Activated CD4-positive, alpha-beta T cell treated with anti-CD3 and anti-CD28 coated beads, Interleukin-2, amount 10 ng/mL, durations not matched to agents 24 days and 14 days (primary cell): ENCODE results near the gene VEGFC. TPM values are rescaled to one million over a fixed set of nuclear protein-coding genes. Genes with fewer than 3 reads are reported as not detected.

ENCODE experiments used
- DNase-seq: peaks from one replicate; pipeline ENCODE4 v3.0.0; 2022
- H3K27ac Mint-ChIP-seq: one replicate; pipeline ENCODE4 v1.8.0; 2022; ENCODE audit warnings: mild to moderate bottlenecking, mixed read lengths
- H3K27me3 Mint-ChIP-seq: one replicate; pipeline ENCODE4 v1.8.0; 2022; ENCODE audit warnings: mixed read lengths
- H3K36me3 Mint-ChIP-seq: one replicate; pipeline ENCODE4 v1.8.0; 2022; ENCODE audit warnings: low read depth, mild to moderate bottlenecking, mixed read lengths
- H3K4me1 Mint-ChIP-seq: one replicate; pipeline ENCODE4 v1.8.0; 2021; ENCODE audit warnings: mixed read lengths
- H3K4me3 Mint-ChIP-seq: one replicate; pipeline ENCODE4 v1.8.0; 2022; ENCODE audit warnings: mild to moderate bottlenecking, moderate library complexity, mixed read lengths
- H3K9me3 Mint-ChIP-seq: one replicate; pipeline ENCODE4 v1.8.0; 2021; ENCODE audit warnings: mixed read lengths
- intact Hi-C: fragments of 100-400 bp; cut with micrococcal nuclease; formaldehyde crosslinking; loops from one replicate; pipeline ENCODE4 v1.15.1; 2023
- total RNA-seq: library from RNA; stranded (reverse); gene quantifications from 2 replicates; pipeline ENCODE4 v1.2.3, GENCODE V29; 2022

The VEGFC gene
- total RNA-seq, 1 donor from 2014 or later: not detected

GRCh38 chr4:176664964-176665363, 127.8 kb downstream of the VEGFC start:
- intact Hi-C loops: no loop called here
- no peaks in the 10 kb centered on the region for H3K4me1 Mint-ChIP-seq
- H3K4me3 Mint-ChIP-seq: no peak overlapping the region
- H3K27me3 Mint-ChIP-seq: no peaks in the 10 kb centered on the region
- no peaks in the 10 kb centered on the region for H3K36me3 Mint-ChIP-seq
- no peak for DNase-seq
- H3K9me3 Mint-ChIP-seq: no peaks in the 10 kb centered on the region
- H3K27ac Mint-ChIP-seq: no peak overlapping the region

DNA sequence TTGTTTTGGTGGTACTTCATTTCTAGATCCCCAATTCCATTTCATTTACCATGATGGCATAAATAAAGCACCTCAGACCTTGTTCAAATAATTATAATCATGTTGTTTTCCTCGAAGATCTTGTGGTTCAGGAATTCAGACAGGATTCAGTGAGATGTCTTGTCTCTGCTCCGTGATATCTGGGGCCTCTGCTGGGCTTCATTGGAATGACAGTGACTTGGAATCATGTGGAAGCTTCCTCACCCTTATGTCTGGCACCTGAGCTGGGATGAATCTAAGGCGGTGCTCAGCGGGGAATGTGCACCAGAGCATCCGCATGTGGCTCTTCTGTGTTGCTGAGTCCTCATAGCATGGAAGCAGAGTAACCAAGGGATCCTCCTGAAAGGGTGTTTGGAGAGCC, 132.2 kb downstream of the VEGFC start:
- H3K36me3 Mint-ChIP-seq: no peaks in the 10 kb centered on the region
- H3K9me3 Mint-ChIP-seq: no peaks in the 10 kb centered on the region
- H3K4me1 Mint-ChIP-seq: no peaks in the 10 kb centered on the region
- H3K27me3 Mint-ChIP-seq: no peaks in the 10 kb centered on the region
- intact Hi-C loops: no loop called here
- H3K4me3 Mint-ChIP-seq: no peak overlapping the region
- DNase-seq: no peak
- H3K27ac Mint-ChIP-seq: no peak overlapping the region

- no peaks in the 10 kb centered on the region for H3K9me3 Mint-ChIP-seq
- H3K4me1 Mint-ChIP-seq: no peaks in the 10 kb centered on the region
- intact Hi-C loops: no loop called here
- H3K36me3 Mint-ChIP-seq: no peaks in the 10 kb centered on the region
- H3K4me3 Mint-ChIP-seq: no peak overlapping the region
- H3K27me3 Mint-ChIP-seq: no peaks in the 10 kb centered on the region
- no peak for DNase-seq
- H3K27ac Mint-ChIP-seq: no peak overlapping the region
Observed at GRCh38 chr4:176656108-176656507, 136.6 kb downstream of the VEGFC start.

DNA sequence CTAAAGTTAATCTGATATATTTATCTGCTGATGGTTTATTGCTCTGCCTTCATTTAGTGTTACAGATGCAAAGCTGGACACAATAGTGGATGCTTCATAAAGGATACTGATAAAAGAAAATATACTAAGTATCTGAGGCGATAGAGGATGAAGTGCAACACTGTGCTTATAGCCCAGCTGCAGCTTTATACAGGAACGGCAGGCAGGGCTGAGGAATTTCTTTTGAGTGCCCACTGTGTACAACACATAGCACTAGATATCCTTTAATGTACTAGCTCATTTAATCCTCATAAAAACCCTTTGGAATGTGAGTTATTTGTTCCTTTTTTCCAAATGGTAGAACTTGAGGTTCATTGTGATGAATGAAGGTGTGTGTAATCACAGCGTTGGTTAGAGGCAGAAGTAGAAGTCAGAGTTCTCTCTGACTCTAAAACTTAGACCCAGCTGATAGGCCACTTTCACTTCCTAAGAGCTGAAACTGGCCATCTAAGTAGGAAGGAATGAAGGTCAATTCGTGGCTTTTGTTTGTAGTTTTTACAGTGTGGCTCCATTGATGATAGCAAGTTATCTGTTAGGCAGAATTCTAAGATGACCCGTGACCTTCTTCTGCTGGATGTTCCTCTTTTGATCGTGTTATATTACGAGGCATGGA, 138.0 kb downstream of the VEGFC start:
- Mint-ChIP-seq H3K4me1 (no peaks in the 10 kb centered on the region), H3K9me3 (no peaks in the 10 kb centered on the region), H3K27me3 (no peaks in the 10 kb centered on the region), H3K4me3 (no peak overlapping the region), H3K36me3 (no peaks in the 10 kb centered on the region), H3K27ac (no peak overlapping the region)
- no peak for DNase-seq
- intact Hi-C loops: no loop called here

DNA sequence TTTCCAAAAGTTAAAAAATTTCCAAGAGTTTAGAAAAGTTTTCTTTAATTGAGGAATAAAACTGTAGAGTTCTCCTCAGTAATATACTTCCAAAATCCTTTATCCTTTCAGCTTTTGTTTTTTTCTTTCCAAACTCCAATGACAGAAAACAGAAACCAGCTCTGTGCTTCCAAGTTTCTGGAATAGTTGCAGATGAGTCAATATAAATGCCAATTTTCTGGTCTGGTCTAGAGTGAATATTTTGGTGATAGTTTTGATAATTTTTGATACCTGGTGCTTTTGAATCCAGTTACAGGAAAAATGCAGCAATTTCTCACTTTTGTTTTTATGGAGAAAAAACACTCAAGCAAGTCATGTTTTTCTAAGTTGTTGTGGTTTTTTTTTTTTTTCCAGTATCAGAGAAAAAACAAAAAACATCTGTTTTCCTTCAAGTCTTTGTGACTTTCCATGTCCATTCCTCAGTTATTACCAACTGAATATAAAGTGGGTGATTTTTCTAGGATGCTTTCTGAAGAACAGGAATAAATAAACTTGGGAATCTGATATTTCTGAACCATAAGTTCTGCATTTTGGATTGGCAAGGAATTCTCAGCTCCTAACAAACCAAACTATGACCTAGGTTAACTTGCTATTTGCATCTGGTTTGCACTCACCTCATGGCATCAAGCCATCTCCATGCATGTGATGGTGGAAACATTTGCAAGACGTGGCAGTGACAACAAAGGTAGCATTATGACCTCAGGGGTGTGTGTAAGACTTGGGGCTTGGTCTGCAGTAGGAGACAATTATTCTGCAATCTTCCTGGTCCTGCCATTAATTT, 139.1 kb downstream of the VEGFC start:
- no peak for DNase-seq
- Mint-ChIP-seq H3K36me3 (no peaks in the 10 kb centered on the region), H3K27ac (no peak overlapping the region), H3K9me3 (no peaks in the 10 kb centered on the region), H3K4me3 (no peak overlapping the region), H3K4me1 (no peaks in the 10 kb centered on the region), H3K27me3 (no peaks in the 10 kb centered on the region)
- intact Hi-C loops: no loop called here

DNA sequence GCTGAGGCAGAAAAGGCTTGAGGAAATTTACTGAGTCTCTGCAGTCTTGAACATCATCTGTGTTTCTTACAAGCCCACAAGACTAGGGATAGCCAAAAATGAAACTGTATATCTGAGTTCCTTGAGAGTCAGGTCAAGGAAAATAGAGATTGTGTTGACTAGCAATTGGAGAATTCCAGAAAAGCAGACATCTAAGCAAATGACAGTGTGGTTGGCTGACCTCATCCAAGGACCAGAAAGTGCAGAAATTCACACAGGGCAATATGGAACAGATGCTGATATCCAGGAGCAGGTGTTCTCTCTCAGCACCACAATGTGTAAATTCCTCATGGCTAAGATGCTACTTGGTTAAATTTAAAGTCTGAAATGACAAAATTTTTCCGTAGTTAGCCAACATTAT, 146.4 kb downstream of the VEGFC start:
- no peaks in the 10 kb centered on the region for H3K4me1 Mint-ChIP-seq
- H3K27ac Mint-ChIP-seq: no peak overlapping the region
- no peaks in the 10 kb centered on the region for H3K9me3 Mint-ChIP-seq
- H3K36me3 Mint-ChIP-seq: no peaks in the 10 kb centered on the region
- no peak for DNase-seq
- intact Hi-C loops: no loop called here
- no peaks in the 10 kb centered on the region for H3K27me3 Mint-ChIP-seq
- H3K4me3 Mint-ChIP-seq: no peak overlapping the region

- no peak for DNase-seq
- Mint-ChIP-seq H3K36me3 (no peaks in the 10 kb centered on the region), H3K27ac (no peak overlapping the region), H3K9me3 (no peaks in the 10 kb centered on the region), H3K4me3 (no peak overlapping the region), H3K4me1 (no peaks in the 10 kb centered on the region), H3K27me3 (no peaks in the 10 kb centered on the region)
- intact Hi-C loops: no loop called here
Observed at GRCh38 chr4:176645246-176645960, 147.3 kb downstream of the VEGFC start.

DNA sequence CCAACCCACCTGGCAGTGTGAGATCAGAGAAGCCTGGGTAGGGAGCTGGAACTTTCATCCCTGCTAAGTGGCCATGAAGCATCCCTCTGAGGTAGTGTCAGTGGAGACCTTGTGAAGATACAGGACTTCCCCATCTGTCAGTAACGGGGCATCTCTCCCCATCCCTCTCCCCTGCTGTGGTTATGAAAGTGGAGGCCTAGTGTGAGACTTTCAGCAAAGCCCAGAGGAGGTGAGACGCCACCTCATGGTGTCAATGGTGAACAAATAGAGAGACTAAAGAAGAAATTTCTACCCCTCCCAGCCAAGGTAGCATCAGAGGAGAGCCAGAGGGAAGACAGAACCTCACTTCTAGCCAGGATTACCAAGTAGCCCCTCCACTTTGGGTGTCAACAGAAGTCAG, 150.2 kb downstream of the VEGFC start:
- intact Hi-C loops: no loop called here
- Mint-ChIP-seq H3K4me3 (no peak overlapping the region), H3K27me3 (no peaks in the 10 kb centered on the region), H3K9me3 (no peaks in the 10 kb centered on the region), H3K27ac (no peak overlapping the region), H3K36me3 (no peaks in the 10 kb centered on the region), H3K4me1 (no peaks in the 10 kb centered on the region)
- no peak for DNase-seq

- no peaks in the 10 kb centered on the region for H3K36me3 Mint-ChIP-seq
- no peaks in the 10 kb centered on the region for H3K9me3 Mint-ChIP-seq
- no peaks in the 10 kb centered on the region for H3K27me3 Mint-ChIP-seq
- H3K4me1 Mint-ChIP-seq: no peaks in the 10 kb centered on the region
- no peak overlapping the region for H3K27ac Mint-ChIP-seq
- no peak overlapping the region for H3K4me3 Mint-ChIP-seq
- intact Hi-C loops: no loop called here
- DNase-seq: no peak
Observed at GRCh38 chr4:176641237-176641636, 151.5 kb downstream of the VEGFC start.

GRCh38 chr4:176638992-176639391, 153.7 kb downstream of the VEGFC start:
- Mint-ChIP-seq H3K27me3 (no peaks in the 10 kb centered on the region), H3K9me3 (no peaks in the 10 kb centered on the region), H3K27ac (no peak overlapping the region), H3K4me1 (no peaks in the 10 kb centered on the region), H3K36me3 (no peaks in the 10 kb centered on the region), H3K4me3 (no peak overlapping the region)
- DNase-seq: no peak
- intact Hi-C loops: no loop called here

DNA sequence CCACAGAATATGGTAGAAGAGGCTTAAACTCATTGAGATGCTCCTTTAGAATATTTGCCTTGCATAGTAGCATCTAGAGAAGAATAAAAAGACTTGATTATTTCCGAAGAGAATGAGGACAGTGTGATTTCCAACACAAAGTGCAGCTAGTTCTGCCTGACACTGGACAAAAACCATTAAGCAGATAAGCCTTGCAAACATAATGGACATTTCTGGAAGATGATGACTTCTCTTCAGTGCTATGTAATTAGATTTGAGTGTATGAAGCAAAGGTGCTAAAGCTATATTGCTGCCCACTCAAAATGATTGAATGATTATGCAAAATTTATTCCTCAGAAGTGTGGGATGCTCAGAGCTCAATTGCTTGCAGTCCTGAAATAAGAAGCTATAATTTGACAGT, 156.4 kb downstream of the VEGFC start:
- H3K4me3 Mint-ChIP-seq: no peak overlapping the region
- intact Hi-C loops: no loop called here
- H3K9me3 Mint-ChIP-seq: no peaks in the 10 kb centered on the region
- H3K4me1 Mint-ChIP-seq: no peaks in the 10 kb centered on the region
- H3K36me3 Mint-ChIP-seq: no peaks in the 10 kb centered on the region
- no peak overlapping the region for H3K27ac Mint-ChIP-seq
- no peak for DNase-seq
- H3K27me3 Mint-ChIP-seq: no peaks in the 10 kb centered on the region

DNA sequence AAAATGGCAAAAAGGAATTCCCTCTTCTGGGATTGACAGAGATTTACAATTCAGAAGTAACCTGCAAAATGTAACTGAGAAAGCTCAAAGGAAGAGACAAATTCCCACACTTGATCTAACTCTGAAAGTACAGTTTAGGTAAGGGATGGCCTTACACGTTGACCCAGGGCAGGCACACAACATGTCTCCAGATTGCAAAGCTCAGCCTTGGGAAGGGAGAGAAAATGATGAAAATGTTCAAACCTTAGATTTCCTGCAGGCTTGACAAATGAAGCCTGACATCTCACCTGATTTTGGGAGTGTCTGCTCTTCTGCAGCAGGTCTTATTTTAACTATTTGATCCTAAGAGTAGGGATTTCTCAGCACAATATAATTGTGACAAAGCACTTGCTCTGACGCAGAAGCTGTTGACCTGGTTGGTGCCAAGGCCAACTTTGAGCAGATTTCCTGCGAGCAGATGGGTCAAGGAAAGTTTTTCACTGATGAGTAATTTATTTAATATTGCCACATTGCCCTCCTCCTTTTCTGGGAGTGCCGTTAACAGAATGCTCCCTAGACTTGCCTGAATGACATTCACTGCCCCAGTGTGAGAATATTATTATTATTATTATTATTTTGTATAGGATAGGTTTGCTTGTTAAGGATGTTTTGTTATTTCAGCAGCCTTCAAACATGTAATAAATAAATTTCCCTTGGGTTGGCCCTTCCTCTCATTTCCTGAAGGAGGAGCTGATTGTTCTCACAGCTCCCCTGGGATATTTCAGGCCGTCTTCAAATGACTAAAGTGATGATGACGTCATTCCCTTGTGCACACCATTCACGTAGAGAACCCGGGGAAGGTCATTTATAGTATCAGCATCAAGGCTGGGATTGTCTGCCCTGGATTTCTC, 157.1 kb downstream of the VEGFC start:
- H3K9me3 Mint-ChIP-seq: no peaks in the 10 kb centered on the region
- no peak overlapping the region for H3K27ac Mint-ChIP-seq
- DNase-seq: no peak
- no peaks in the 10 kb centered on the region for H3K36me3 Mint-ChIP-seq
- intact Hi-C loops: no loop called here
- H3K4me3 Mint-ChIP-seq: no peak overlapping the region
- H3K27me3 Mint-ChIP-seq: no peaks in the 10 kb centered on the region
- no peaks in the 10 kb centered on the region for H3K4me1 Mint-ChIP-seq
